ENCODE data around the gene APOC4.

- no peak for TF ChIP-seq CTCF (IDR thresholded peaks at IDR 0.05)
- no peak for TF ChIP-seq POLR2A (IDR thresholded peaks at IDR 0.05)
- no peak for TF ChIP-seq POLR2AphosphoS5 (IDR thresholded peaks at IDR 0.05)
Observed at GRCh38 chr19:44975444-44975843, 33.4 kb downstream of the APOC4 start.

Measured in stomach (tissue), 4 donors.